SK-N-SH treated with all-trans-retinoic acid at 6 μM for 48 hours (cell line): ENCODE results near the gene PDCD1LG2.

Experiments
- ATAC-seq: fragments of 200-7000 bp; cut with Tn5 transposase; 3 replicates; pipeline ENCODE4 v1.9.1; 2020; ENCODE audit warnings: mild to moderate bottlenecking, moderate library complexity
- ARNTL ChIP-seq: fragments of 450-650 bp; formaldehyde crosslinking; IDR thresholded peaks from 2 replicates; pipeline ENCODE4 v1.5.0; 2020; ENCODE audit warnings: low read depth, mild to moderate bottlenecking, moderate library complexity, borderline replicate concordance
- BACH2 ChIP-seq: fragments of 250-450 bp; sonication (Bioruptor Pico); IDR thresholded peaks from 2 replicates; pipeline ENCODE4 v1.9.0; 2021; ENCODE audit warnings: mild to moderate bottlenecking, borderline replicate concordance
- CSDC2 ChIP-seq: fragments of 250-450 bp; sonication (Bioruptor Pico); IDR thresholded peaks from 2 replicates; pipeline ENCODE4 v1.5.0; 2020; ENCODE audit warnings: mild to moderate bottlenecking, moderate library complexity
- ESRRG ChIP-seq: fragments of 250-450 bp; sonication (Bioruptor Pico); IDR thresholded peaks from 2 replicates; pipeline ENCODE4 v1.6.1; 2021; ENCODE audit warnings: mild to moderate bottlenecking
- GLIS3 ChIP-seq: fragments of 250-450 bp; sonication (Bioruptor Pico); IDR thresholded peaks from 2 replicates; pipeline ENCODE4 v1.5.0; 2020; ENCODE audit warnings: mild to moderate bottlenecking, moderate library complexity
- ISL1 ChIP-seq: fragments of 250-450 bp; sonication (Bioruptor Pico); IDR thresholded peaks from 2 replicates; pipeline ENCODE4 v2.1.2; 2022; ENCODE audit warnings: mild to moderate bottlenecking, moderate library complexity
- OSR1 ChIP-seq: fragments of 250-450 bp; sonication (Bioruptor Pico); IDR thresholded peaks from 2 replicates; pipeline ENCODE4 v1.8.0; 2022; ENCODE audit warnings: moderate library complexity, mild to moderate bottlenecking, inconsistent platforms
- PPARA ChIP-seq: fragments of 250-450 bp; sonication (Bioruptor Pico); IDR thresholded peaks from 2 replicates; pipeline ENCODE4 v1.5.0; 2020; ENCODE audit warnings: mild to moderate bottlenecking, borderline replicate concordance
- RARB ChIP-seq: fragments of 250-450 bp; sonication (Bioruptor Pico); IDR thresholded peaks from 2 replicates; pipeline ENCODE4 v1.8.0; 2021; ENCODE audit warnings: mild to moderate bottlenecking, moderate library complexity
- SNAI2 ChIP-seq: fragments of 250-450 bp; sonication (Bioruptor Pico); IDR thresholded peaks from 2 replicates; pipeline ENCODE4 v1.5.0; 2020; ENCODE audit warnings: mild to moderate bottlenecking, moderate library complexity
- TCF4 ChIP-seq: fragments of 250-450 bp; sonication (Bioruptor Pico); IDR thresholded peaks from 2 replicates; pipeline ENCODE4 v1.8.0; 2021; ENCODE audit warnings: mild to moderate bottlenecking, moderate library complexity, borderline replicate concordance
- TOX ChIP-seq: fragments of 250-450 bp; sonication (Bioruptor Pico); IDR thresholded peaks from 2 replicates; pipeline ENCODE4 v1.8.0; 2021; ENCODE audit warnings: mild to moderate bottlenecking, moderate library complexity, borderline replicate concordance
- ZC3H10 ChIP-seq: fragments of 250-450 bp; sonication (Bioruptor Pico); IDR thresholded peaks from 2 replicates; pipeline ENCODE4 v1.5.1; 2021; ENCODE audit warnings: mild to moderate bottlenecking, moderate library complexity
- ZFP3 ChIP-seq: fragments of 250-450 bp; sonication (Bioruptor Pico); IDR thresholded peaks from 2 replicates; pipeline ENCODE4 v1.5.0; 2020; ENCODE audit warnings: mild to moderate bottlenecking, moderate library complexity
- ZFP30 ChIP-seq: fragments of 450-650 bp; formaldehyde crosslinking; IDR thresholded peaks from 2 replicates; pipeline ENCODE4 v1.5.0; 2022; ENCODE audit warnings: mild to moderate bottlenecking, moderate library complexity
- ZNF565 ChIP-seq: fragments of 450-650 bp; formaldehyde crosslinking; conservative IDR thresholded peaks from 2 replicates; pipeline ENCODE4 v1.5.0; 2020; ENCODE audit warnings: low read depth, mild to moderate bottlenecking, moderate library complexity
- ZNF70 ChIP-seq: fragments of 450-650 bp; formaldehyde crosslinking; IDR thresholded peaks from 2 replicates; pipeline ENCODE4 v1.5.0; 2020; ENCODE audit warnings: mild to moderate bottlenecking, moderate library complexity
- ZNF8 ChIP-seq: fragments of 450-650 bp; formaldehyde crosslinking; IDR thresholded peaks from 2 replicates; pipeline ENCODE4 v1.5.0; 2020; ENCODE audit warnings: mild to moderate bottlenecking, moderate library complexity
- TF ChIP-seq, protein P1 (sequence below): fragments of 250-450 bp; sonication (Bioruptor Pico); IDR thresholded peaks from 2 replicates; pipeline ENCODE4 v1.5.1; 2020; ENCODE audit warnings: low read depth, mild to moderate bottlenecking, moderate library complexity
- TF ChIP-seq, protein P2 (sequence below): fragments of 250-450 bp; sonication (Bioruptor Pico); IDR thresholded peaks from 2 replicates; pipeline ENCODE4 v1.8.0; 2020; ENCODE audit warnings: mild to moderate bottlenecking, moderate library complexity, borderline replicate concordance
- TF ChIP-seq, protein P3 (sequence below): fragments of 250-450 bp; sonication (Bioruptor Pico); IDR thresholded peaks from 2 replicates; pipeline ENCODE4 v1.8.0; 2021; ENCODE audit warnings: low read depth, mild to moderate bottlenecking, moderate library complexity, borderline replicate concordance
- TF ChIP-seq, protein P4 (sequence below): fragments of 250-450 bp; sonication (Bioruptor Pico); IDR thresholded peaks from 2 replicates; pipeline ENCODE4 v1.5.1; 2021; ENCODE audit warnings: mild to moderate bottlenecking, moderate library complexity

The PDCD1LG2 gene

DNA sequence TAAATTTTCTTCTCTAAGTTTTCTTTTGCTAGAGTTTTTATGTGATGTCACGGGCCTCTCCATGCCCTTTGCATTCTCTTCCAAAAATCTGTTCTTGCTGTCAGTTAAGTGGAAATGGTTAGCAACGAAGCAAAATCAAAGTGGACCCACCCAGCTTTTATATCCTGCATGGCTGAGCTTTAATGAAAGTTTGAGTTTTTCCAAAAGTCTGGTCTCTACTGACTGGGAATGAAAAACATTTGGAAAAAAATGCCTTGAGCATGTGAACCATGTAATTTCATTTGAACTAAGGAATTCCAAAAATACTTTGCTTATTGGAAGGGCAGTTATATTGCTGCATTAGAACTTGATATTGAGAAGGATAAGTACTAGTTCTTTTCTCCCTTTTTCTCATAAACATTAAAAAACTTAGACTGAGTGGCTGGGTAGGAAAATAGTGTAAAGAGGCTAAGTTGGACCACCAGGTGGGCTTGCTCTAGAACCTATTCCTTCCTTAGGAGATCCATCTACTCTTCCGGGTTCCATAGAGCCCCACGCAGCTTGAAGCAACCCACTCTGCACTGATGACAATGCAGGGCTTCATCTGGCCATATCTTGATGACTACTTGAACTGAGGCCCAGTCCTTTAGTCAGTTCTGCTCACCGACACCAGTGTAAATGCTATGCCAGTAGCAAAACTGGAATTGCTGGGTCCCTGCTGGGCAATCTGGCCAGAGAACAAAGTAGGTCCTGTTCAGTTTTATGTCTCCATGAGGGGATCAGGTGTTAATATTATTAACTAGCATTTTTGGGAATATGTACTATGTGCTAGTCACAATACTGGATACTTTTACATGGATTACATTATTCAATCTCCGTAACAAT lies 101.2 kb downstream of the PDCD1LG2 start:
- no peak; the same call in 2 of the 3 replicates for ATAC-seq
- no peak for TF ChIP-seq TCF4
- no peak for TF ChIP-seq OSR1 (CRISPR knock-in tag)
- TF ChIP-seq, protein P1, sequence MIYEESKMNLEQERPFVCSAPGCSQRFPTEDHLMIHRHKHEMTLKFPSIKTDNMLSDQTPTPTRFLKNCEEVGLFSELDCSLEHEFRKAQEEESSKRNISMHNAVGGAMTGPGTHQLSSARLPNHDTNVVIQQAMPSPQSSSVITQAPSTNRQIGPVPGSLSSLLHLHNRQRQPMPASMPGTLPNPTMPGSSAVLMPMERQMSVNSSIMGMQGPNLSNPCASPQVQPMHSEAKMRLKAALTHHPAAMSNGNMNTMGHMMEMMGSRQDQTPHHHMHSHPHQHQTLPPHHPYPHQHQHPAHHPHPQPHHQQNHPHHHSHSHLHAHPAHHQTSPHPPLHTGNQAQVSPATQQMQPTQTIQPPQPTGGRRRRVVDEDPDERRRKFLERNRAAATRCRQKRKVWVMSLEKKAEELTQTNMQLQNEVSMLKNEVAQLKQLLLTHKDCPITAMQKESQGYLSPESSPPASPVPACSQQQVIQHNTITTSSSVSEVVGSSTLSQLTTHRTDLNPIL (CRISPR knock-in tag), result no peak
- TF ChIP-seq ZNF70 (CRISPR knock-in tag), result no peak
- TF ChIP-seq, protein P2, sequence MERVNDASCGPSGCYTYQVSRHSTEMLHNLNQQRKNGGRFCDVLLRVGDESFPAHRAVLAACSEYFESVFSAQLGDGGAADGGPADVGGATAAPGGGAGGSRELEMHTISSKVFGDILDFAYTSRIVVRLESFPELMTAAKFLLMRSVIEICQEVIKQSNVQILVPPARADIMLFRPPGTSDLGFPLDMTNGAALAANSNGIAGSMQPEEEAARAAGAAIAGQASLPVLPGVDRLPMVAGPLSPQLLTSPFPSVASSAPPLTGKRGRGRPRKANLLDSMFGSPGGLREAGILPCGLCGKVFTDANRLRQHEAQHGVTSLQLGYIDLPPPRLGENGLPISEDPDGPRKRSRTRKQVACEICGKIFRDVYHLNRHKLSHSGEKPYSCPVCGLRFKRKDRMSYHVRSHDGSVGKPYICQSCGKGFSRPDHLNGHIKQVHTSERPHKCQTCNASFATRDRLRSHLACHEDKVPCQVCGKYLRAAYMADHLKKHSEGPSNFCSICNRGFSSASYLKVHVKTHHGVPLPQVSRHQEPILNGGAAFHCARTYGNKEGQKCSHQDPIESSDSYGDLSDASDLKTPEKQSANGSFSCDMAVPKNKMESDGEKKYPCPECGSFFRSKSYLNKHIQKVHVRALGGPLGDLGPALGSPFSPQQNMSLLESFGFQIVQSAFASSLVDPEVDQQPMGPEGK (CRISPR knock-in tag), result no peak
- TF ChIP-seq, protein P3, sequence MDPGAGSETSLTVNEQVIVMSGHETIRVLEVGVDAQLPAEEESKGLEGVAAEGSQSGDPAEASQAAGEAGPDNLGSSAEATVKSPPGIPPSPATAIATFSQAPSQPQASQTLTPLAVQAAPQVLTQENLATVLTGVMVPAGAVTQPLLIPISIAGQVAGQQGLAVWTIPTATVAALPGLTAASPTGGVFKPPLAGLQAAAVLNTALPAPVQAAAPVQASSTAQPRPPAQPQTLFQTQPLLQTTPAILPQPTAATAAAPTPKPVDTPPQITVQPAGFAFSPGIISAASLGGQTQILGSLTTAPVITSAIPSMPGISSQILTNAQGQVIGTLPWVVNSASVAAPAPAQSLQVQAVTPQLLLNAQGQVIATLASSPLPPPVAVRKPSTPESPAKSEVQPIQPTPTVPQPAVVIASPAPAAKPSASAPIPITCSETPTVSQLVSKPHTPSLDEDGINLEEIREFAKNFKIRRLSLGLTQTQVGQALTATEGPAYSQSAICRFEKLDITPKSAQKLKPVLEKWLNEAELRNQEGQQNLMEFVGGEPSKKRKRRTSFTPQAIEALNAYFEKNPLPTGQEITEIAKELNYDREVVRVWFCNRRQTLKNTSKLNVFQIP (CRISPR knock-in tag), result no peak
- no peak for TF ChIP-seq GLIS3 (CRISPR knock-in tag)
- TF ChIP-seq ZFP3 (CRISPR knock-in tag), result no peak
- TF ChIP-seq ZFP30 (CRISPR knock-in tag), result no peak

DNA sequence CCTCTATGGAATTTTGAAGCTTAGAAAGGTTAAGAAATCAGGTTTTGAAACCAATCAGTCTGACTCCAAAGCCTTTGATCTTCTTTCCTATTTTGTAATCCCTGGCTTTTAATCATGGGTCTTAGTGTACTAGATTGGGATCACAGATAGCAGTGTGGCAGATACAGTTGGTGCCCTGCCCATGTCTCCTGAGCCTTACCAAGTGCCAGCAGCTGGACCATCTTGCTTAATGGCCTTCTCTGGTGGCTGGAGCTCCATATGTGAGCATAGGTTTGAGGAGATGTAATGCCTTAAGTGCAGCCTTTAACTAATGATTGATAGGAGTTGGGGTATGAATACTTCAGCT lies 101.8 kb downstream of the PDCD1LG2 start:
- TF ChIP-seq, protein P4, sequence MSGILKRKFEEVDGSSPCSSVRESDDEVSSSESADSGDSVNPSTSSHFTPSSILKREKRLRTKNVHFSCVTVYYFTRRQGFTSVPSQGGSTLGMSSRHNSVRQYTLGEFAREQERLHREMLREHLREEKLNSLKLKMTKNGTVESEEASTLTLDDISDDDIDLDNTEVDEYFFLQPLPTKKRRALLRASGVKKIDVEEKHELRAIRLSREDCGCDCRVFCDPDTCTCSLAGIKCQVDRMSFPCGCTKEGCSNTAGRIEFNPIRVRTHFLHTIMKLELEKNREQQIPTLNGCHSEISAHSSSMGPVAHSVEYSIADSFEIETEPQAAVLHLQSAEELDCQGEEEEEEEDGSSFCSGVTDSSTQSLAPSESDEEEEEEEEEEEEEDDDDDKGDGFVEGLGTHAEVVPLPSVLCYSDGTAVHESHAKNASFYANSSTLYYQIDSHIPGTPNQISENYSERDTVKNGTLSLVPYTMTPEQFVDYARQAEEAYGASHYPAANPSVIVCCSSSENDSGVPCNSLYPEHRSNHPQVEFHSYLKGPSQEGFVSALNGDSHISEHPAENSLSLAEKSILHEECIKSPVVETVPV (CRISPR knock-in tag), result no peak
- TF ChIP-seq ZNF8, result no peak
- TF ChIP-seq ZC3H10 (CRISPR knock-in tag), result no peak
- TF ChIP-seq ARNTL (CRISPR knock-in tag), result no peak
- no peak for TF ChIP-seq CSDC2 (CRISPR knock-in tag)
- TF ChIP-seq ZFP30 (CRISPR knock-in tag), result no peak
- no peak for TF ChIP-seq TCF4
- TF ChIP-seq TOX (CRISPR knock-in tag), result no peak
- TF ChIP-seq PPARA (CRISPR knock-in tag), result no peak
- TF ChIP-seq, protein P2 (CRISPR knock-in tag), result no peak
- TF ChIP-seq SNAI2 (CRISPR knock-in tag), result no peak
- TF ChIP-seq, protein P3 (CRISPR knock-in tag), result no peak
- TF ChIP-seq, protein P1 (CRISPR knock-in tag), result no peak
- no peak for TF ChIP-seq ZFP3 (CRISPR knock-in tag)
- no peak for TF ChIP-seq RARB (CRISPR knock-in tag)
- TF ChIP-seq BACH2 (CRISPR knock-in tag), result no peak
- TF ChIP-seq GLIS3 (CRISPR knock-in tag), result no peak
- TF ChIP-seq ZNF565, result no peak
- no peak for TF ChIP-seq ESRRG (CRISPR knock-in tag)
- no peak for TF ChIP-seq ISL1 (CRISPR knock-in tag)

More for the DNA sequence above, 101.8 kb downstream of the PDCD1LG2 start:
- ATAC-seq, result no peak
